ENCODE measurements around the gene CALD1.

DNA sequence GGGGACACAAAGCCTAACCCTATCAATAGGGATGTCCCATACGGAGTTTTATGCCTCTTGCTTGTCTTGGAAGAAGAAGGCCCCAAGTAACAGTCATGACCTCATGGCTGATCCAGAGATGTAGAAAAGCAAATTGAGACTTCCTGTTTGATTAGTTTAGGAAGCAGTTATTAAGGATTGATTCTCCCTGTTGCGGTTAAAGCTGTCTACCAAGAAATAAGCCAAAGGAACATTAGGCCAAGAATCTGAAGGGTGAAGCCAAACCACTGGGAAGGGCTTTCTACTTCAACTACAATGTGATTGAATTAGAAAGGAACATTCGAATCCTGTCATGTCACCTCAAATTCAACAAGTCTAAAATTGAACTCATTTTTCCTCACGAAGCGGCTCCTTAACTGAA lies 146.3 kb downstream of the CALD1 start:
- TF ChIP-seq, protein P1, sequence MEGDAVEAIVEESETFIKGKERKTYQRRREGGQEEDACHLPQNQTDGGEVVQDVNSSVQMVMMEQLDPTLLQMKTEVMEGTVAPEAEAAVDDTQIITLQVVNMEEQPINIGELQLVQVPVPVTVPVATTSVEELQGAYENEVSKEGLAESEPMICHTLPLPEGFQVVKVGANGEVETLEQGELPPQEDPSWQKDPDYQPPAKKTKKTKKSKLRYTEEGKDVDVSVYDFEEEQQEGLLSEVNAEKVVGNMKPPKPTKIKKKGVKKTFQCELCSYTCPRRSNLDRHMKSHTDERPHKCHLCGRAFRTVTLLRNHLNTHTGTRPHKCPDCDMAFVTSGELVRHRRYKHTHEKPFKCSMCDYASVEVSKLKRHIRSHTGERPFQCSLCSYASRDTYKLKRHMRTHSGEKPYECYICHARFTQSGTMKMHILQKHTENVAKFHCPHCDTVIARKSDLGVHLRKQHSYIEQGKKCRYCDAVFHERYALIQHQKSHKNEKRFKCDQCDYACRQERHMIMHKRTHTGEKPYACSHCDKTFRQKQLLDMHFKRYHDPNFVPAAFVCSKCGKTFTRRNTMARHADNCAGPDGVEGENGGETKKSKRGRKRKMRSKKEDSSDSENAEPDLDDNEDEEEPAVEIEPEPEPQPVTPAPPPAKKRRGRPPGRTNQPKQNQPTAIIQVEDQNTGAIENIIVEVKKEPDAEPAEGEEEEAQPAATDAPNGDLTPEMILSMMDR (conservative IDR thresholded peaks at IDR 0.05; ENCODE audit: low read length) = no peak
- TF ChIP-seq EZH2phosphoT487 (IDR thresholded peaks at IDR 0.05; ENCODE audit: borderline replicate concordance) = no peak

Measured in Loucy (cell line).